ENCODE results near the gene MEX3A.

MEX3A gene

GRCh38 chr1:156089704-156090103 lies 7.4 kb upstream of the MEX3A start:
- H3K9me3 ChIP-seq (replicated peaks; ENCODE audit: insufficient read depth, low read length): no peaks in the 10 kb centered on the region
- H4K20me1 ChIP-seq (ENCODE audit: insufficient read depth, low read length): no peaks in the 10 kb centered on the region
- H3K4me2 ChIP-seq (ENCODE audit: low read depth, low read length): 0 out of 2 replicates have a peak overlapping the region, but pooled peaks have one; percentile 3
- H3K9ac ChIP-seq (ENCODE audit: low read length): no peak overlapping the region
- no peak overlapping the region for H3K4me3 ChIP-seq (ENCODE audit: low read length)
- no peaks in the 10 kb centered on the region for H3K27me3 ChIP-seq (replicated peaks; ENCODE audit: insufficient read depth, low read length)
- no peaks in the 10 kb centered on the region for H3K36me3 ChIP-seq (replicated peaks; ENCODE audit: insufficient read depth, low read length)
- H3K4me1 ChIP-seq (ENCODE audit: low read length): peaks cover 11% of the 10 kb centered on the region; the same call in 1 of the 2 replicates
- DNase-seq: no peak
- no peaks in the 10 kb centered on the region for H3K79me2 ChIP-seq (ENCODE audit: low read length)
- H3K9me2 ChIP-seq (replicated peaks; ENCODE audit: insufficient read depth, low read length): no peaks in the 10 kb centered on the region
- H2AFZ ChIP-seq (ENCODE audit: low read length): no peak overlapping the region
- no peaks in the 10 kb centered on the region for H3F3A ChIP-seq (ENCODE audit: insufficient read depth, low read length)
- TF ChIP-seq EZH2 (optimal IDR thresholded peaks at IDR 0.05; ENCODE audit: low read depth, low read length): no peak
- no peak for TF ChIP-seq EZH2phosphoT487 (IDR thresholded peaks at IDR 0.05; ENCODE audit: low read length)
- TF ChIP-seq, protein P1, sequence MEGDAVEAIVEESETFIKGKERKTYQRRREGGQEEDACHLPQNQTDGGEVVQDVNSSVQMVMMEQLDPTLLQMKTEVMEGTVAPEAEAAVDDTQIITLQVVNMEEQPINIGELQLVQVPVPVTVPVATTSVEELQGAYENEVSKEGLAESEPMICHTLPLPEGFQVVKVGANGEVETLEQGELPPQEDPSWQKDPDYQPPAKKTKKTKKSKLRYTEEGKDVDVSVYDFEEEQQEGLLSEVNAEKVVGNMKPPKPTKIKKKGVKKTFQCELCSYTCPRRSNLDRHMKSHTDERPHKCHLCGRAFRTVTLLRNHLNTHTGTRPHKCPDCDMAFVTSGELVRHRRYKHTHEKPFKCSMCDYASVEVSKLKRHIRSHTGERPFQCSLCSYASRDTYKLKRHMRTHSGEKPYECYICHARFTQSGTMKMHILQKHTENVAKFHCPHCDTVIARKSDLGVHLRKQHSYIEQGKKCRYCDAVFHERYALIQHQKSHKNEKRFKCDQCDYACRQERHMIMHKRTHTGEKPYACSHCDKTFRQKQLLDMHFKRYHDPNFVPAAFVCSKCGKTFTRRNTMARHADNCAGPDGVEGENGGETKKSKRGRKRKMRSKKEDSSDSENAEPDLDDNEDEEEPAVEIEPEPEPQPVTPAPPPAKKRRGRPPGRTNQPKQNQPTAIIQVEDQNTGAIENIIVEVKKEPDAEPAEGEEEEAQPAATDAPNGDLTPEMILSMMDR (IDR thresholded peaks at IDR 0.05; ENCODE audit: low read length): no peak
- H3K27ac ChIP-seq (ENCODE audit: low read length): no peak overlapping the region

DNA sequence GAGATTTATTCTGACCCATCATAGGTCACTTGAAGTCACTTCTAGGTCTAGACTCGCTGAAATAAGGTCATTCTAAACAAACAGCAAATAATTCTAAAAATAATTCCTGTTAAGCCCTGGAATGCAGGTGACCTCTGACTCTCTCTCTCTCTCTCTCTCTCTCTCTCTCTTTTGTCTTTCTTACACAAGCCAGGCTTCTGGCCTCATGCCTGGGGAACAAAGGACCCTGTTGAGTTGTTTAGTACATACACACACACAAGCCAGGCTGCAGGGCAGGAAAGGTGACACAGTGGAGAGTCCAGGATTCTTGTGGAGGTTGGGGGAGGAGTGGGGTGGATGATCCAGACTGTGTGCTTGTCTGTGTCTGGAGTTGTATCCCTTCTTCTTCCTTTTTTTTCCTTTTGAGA lies 4.0 kb upstream of the MEX3A start:
- Histone ChIP-seq H3K27ac (ENCODE audit: low read length) (no peak overlapping the region), H3K36me3 (replicated peaks; ENCODE audit: insufficient read depth, low read length) (no peaks in the 10 kb centered on the region), H3K9me2 (replicated peaks; ENCODE audit: insufficient read depth, low read length) (no peaks in the 10 kb centered on the region), H4K20me1 (ENCODE audit: insufficient read depth, low read length) (no peaks in the 10 kb centered on the region), H2AFZ (ENCODE audit: low read length) (no peak overlapping the region), H3F3A (ENCODE audit: insufficient read depth, low read length) (no peaks in the 10 kb centered on the region), H3K79me2 (ENCODE audit: low read length) (no peaks in the 10 kb centered on the region), H3K4me1 (ENCODE audit: low read length) (peaks cover 16% of the 10 kb centered on the region), H3K4me3 (ENCODE audit: low read length) (no peak overlapping the region), H3K9me3 (replicated peaks; ENCODE audit: insufficient read depth, low read length) (no peaks in the 10 kb centered on the region), H3K27me3 (replicated peaks; ENCODE audit: insufficient read depth, low read length) (peaks cover 21% of the 10 kb centered on the region), H3K9ac (ENCODE audit: low read length) (no peak overlapping the region), H3K4me2 (ENCODE audit: low read depth, low read length) (no peak overlapping the region)
- TF ChIP-seq, protein P1 (IDR thresholded peaks at IDR 0.05; ENCODE audit: low read length): no peak
- TF ChIP-seq EZH2 (optimal IDR thresholded peaks at IDR 0.05; ENCODE audit: low read depth, low read length) (no peak), EZH2phosphoT487 (IDR thresholded peaks at IDR 0.05; ENCODE audit: low read length) (no peak)
- no peak for DNase-seq

DNA sequence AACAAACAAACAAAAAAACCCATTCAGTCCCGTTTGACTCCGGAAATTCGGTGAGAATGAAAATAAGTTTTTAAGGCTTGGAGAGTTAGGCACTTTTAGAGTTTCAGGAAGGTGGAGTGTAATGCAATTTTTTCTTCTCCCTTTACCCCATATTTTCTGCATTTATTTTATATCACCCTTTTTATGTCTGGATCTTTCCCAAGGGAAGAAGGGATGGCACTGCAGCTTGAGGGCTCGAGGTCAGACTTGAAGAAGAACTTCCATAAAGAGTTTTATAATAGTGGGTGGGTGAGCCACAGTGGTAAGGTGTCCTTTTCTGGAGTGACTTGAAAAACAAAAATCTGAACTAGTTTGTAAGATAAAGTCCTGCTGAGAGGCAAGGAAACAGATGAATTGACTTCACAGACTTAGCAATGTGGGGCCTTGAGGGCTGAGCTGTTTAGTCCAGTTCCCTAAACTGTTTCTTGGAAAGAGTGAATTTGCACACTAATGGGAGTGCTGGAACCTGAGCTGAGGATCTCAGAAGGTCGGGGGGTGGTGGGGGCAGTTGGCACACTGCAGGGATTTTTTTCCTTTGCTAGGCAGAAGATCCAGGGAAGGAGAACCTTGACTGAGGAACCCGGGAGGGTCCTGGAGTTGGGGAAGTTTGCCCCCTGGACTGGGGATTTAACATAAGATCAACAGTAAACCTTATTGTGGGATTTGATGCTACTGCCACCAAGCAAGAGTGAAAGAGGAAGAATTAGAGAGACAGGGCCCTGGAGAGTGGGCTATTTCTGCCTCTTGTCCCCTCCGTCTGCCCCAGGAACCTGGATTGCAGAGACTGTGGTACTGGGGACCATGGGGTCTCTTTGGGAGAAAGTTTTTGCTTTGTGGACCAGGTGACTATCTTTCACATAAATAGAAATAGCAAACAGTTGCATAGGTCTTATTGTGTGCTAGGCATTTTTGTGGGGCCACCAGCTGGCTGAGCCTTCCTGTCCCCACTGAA lies 1.8 kb upstream of the MEX3A start:
- peaks cover 5% of the 10 kb centered on the region for H3K4me1 ChIP-seq (ENCODE audit: low read length)
- H3K4me2 ChIP-seq (ENCODE audit: low read depth, low read length): no peak overlapping the region
- no peak overlapping the region for H2AFZ ChIP-seq (ENCODE audit: low read length)
- no peak for DNase-seq
- no peak overlapping the region for H3K9ac ChIP-seq (ENCODE audit: low read length)
- H3K9me3 ChIP-seq (replicated peaks; ENCODE audit: insufficient read depth, low read length): no peaks in the 10 kb centered on the region
- H4K20me1 ChIP-seq (ENCODE audit: insufficient read depth, low read length): no peaks in the 10 kb centered on the region
- H3K27ac ChIP-seq (ENCODE audit: low read length): no peak overlapping the region
- H3K9me2 ChIP-seq (replicated peaks; ENCODE audit: insufficient read depth, low read length): no peaks in the 10 kb centered on the region
- H3F3A ChIP-seq (ENCODE audit: insufficient read depth, low read length): no peaks in the 10 kb centered on the region
- H3K36me3 ChIP-seq (replicated peaks; ENCODE audit: insufficient read depth, low read length): no peaks in the 10 kb centered on the region
- no peak overlapping the region for H3K4me3 ChIP-seq (ENCODE audit: low read length)
- no peak for TF ChIP-seq EZH2 (optimal IDR thresholded peaks at IDR 0.05; ENCODE audit: low read depth, low read length)
- TF ChIP-seq EZH2phosphoT487 (IDR thresholded peaks at IDR 0.05; ENCODE audit: low read length): no peak
- TF ChIP-seq, protein P1 (IDR thresholded peaks at IDR 0.05; ENCODE audit: low read length): no peak
- no peaks in the 10 kb centered on the region for H3K79me2 ChIP-seq (ENCODE audit: low read length)
- peaks cover 38% of the 10 kb centered on the region for H3K27me3 ChIP-seq (replicated peaks; ENCODE audit: insufficient read depth, low read length)

Data from MM.1S (cell line).